ENCODE results near the gene MRPS27.

DNA sequence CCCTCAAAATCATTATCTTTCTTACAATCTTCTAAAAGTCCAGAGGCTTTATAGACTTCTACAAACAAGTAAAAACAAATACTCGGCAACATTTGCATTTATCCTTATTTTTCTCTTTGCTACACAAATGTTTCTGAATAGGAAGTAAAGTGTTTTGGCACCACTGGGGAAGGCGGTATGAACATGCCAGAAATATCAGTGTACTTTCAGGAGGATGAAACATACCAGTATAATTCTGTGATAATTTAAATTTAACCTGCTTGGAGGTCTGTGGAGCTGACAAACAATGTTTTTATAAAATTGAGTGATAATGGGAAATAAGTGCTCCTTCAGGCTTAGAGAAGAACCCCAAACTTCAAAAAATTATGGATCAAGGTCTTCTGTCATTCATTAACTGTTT lies 51.8 kb downstream of the MRPS27 start:
- TF ChIP-seq, protein P1, sequence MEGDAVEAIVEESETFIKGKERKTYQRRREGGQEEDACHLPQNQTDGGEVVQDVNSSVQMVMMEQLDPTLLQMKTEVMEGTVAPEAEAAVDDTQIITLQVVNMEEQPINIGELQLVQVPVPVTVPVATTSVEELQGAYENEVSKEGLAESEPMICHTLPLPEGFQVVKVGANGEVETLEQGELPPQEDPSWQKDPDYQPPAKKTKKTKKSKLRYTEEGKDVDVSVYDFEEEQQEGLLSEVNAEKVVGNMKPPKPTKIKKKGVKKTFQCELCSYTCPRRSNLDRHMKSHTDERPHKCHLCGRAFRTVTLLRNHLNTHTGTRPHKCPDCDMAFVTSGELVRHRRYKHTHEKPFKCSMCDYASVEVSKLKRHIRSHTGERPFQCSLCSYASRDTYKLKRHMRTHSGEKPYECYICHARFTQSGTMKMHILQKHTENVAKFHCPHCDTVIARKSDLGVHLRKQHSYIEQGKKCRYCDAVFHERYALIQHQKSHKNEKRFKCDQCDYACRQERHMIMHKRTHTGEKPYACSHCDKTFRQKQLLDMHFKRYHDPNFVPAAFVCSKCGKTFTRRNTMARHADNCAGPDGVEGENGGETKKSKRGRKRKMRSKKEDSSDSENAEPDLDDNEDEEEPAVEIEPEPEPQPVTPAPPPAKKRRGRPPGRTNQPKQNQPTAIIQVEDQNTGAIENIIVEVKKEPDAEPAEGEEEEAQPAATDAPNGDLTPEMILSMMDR (IDR thresholded peaks at IDR 0.05; ENCODE audit: low read depth, low read length, missing input control) = no peak
- no peak for TF ChIP-seq JUND (IDR thresholded peaks at IDR 0.05)
- no peak for TF ChIP-seq HNF4A (conservative IDR thresholded peaks at IDR 0.05)
- TF ChIP-seq, protein P2, sequence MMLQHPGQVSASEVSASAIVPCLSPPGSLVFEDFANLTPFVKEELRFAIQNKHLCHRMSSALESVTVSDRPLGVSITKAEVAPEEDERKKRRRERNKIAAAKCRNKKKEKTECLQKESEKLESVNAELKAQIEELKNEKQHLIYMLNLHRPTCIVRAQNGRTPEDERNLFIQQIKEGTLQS (IDR thresholded peaks at IDR 0.05) = no peak
- TF ChIP-seq TAF1 (conservative IDR thresholded peaks at IDR 0.05) = no peak
- TF ChIP-seq, protein P3, sequence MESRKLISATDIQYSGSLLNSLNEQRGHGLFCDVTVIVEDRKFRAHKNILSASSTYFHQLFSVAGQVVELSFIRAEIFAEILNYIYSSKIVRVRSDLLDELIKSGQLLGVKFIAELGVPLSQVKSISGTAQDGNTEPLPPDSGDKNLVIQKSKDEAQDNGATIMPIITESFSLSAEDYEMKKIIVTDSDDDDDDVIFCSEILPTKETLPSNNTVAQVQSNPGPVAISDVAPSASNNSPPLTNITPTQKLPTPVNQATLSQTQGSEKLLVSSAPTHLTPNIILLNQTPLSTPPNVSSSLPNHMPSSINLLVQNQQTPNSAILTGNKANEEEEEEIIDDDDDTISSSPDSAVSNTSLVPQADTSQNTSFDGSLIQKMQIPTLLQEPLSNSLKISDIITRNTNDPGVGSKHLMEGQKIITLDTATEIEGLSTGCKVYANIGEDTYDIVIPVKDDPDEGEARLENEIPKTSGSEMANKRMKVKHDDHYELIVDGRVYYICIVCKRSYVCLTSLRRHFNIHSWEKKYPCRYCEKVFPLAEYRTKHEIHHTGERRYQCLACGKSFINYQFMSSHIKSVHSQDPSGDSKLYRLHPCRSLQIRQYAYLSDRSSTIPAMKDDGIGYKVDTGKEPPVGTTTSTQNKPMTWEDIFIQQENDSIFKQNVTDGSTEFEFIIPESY (IDR thresholded peaks at IDR 0.05) = no peak
- TF ChIP-seq EGR1 (IDR thresholded peaks at IDR 0.05; ENCODE audit: low read depth in 2 of 2) = no peak
- TF ChIP-seq RAD21 (IDR thresholded peaks at IDR 0.05) = no peak
- no peak for TF ChIP-seq YY1 (IDR thresholded peaks at IDR 0.05)
- TF ChIP-seq SP1 (IDR thresholded peaks at IDR 0.05) = no peak
- no peak for TF ChIP-seq GABPA (IDR thresholded peaks at IDR 0.05 in 1 of 2, conservative IDR thresholded peaks at IDR 0.05 in 1 of 2)
- TF ChIP-seq, protein P4, sequence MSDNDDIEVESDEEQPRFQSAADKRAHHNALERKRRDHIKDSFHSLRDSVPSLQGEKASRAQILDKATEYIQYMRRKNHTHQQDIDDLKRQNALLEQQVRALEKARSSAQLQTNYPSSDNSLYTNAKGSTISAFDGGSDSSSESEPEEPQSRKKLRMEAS (IDR thresholded peaks at IDR 0.05) = no peak
- TF ChIP-seq, protein P5, sequence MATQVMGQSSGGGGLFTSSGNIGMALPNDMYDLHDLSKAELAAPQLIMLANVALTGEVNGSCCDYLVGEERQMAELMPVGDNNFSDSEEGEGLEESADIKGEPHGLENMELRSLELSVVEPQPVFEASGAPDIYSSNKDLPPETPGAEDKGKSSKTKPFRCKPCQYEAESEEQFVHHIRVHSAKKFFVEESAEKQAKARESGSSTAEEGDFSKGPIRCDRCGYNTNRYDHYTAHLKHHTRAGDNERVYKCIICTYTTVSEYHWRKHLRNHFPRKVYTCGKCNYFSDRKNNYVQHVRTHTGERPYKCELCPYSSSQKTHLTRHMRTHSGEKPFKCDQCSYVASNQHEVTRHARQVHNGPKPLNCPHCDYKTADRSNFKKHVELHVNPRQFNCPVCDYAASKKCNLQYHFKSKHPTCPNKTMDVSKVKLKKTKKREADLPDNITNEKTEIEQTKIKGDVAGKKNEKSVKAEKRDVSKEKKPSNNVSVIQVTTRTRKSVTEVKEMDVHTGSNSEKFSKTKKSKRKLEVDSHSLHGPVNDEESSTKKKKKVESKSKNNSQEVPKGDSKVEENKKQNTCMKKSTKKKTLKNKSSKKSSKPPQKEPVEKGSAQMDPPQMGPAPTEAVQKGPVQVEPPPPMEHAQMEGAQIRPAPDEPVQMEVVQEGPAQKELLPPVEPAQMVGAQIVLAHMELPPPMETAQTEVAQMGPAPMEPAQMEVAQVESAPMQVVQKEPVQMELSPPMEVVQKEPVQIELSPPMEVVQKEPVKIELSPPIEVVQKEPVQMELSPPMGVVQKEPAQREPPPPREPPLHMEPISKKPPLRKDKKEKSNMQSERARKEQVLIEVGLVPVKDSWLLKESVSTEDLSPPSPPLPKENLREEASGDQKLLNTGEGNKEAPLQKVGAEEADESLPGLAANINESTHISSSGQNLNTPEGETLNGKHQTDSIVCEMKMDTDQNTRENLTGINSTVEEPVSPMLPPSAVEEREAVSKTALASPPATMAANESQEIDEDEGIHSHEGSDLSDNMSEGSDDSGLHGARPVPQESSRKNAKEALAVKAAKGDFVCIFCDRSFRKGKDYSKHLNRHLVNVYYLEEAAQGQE (IDR thresholded peaks at IDR 0.05) = no peak
- TF ChIP-seq RXRA (IDR thresholded peaks at IDR 0.05) = no peak

Measured in liver (tissue), 3 donors.